ENCODE measurements around the gene TBC1D22B. TPM values are rescaled to one million over a fixed set of nuclear protein-coding genes. Genes with fewer than 3 reads are reported as not detected.
A peak's percentile ranks its signal among the peaks of the same experiment; 100 is the strongest.

Gene TBC1D22B
- total and polyA plus RNA-seq, 7 donors = 4.3 to 25.6 (median 9.0) TPM

DNA sequence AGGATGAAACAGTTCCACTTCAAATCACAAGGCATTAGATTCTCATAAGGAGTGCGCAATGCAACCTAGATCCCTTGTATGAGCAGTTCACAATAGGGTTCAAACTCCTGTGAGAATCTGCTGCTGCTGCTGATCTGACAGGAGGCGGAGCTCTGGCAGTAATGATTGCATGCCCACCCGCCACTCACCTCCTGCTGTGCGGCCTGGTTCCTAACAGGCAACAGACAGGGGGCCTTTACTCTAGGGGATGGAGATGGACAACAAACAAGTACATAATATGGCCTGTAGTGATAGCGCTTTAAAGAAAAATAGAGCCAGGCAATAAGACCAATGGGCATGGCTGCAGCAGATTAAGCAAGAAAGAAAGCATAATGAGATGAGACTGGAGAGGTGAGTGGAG lies 2.7 kb upstream of the TBC1D22B start:
- no peak overlapping the region for H3K27ac ChIP-seq
- no peaks in the 10 kb centered on the region for H3K36me3 ChIP-seq (ENCODE audit: insufficient read depth in 1 of 2, low read depth in 1 of 2)
- no peak overlapping the region for H3K4me3 ChIP-seq
- intact Hi-C loops (cut with DNase I) = no loop called here
- peaks cover 8% of the 10 kb centered on the region for H3K4me1 ChIP-seq
- WGBS, 3 donors = 91 to 96% (median 92%) methylated on average over 5 of the region's 5 CpGs
- H3K27me3 ChIP-seq (ENCODE audit: insufficient read depth in 3 of 3, low read length in 2 of 3) = no peaks in the 10 kb centered on the region
- no peaks in the 10 kb centered on the region for H3K9me3 ChIP-seq
- DNase-seq (no peak), ATAC-seq (no peak)
- TF ChIP-seq, protein P1, sequence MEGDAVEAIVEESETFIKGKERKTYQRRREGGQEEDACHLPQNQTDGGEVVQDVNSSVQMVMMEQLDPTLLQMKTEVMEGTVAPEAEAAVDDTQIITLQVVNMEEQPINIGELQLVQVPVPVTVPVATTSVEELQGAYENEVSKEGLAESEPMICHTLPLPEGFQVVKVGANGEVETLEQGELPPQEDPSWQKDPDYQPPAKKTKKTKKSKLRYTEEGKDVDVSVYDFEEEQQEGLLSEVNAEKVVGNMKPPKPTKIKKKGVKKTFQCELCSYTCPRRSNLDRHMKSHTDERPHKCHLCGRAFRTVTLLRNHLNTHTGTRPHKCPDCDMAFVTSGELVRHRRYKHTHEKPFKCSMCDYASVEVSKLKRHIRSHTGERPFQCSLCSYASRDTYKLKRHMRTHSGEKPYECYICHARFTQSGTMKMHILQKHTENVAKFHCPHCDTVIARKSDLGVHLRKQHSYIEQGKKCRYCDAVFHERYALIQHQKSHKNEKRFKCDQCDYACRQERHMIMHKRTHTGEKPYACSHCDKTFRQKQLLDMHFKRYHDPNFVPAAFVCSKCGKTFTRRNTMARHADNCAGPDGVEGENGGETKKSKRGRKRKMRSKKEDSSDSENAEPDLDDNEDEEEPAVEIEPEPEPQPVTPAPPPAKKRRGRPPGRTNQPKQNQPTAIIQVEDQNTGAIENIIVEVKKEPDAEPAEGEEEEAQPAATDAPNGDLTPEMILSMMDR (IDR thresholded peaks at IDR 0.05) = no peak

DNA sequence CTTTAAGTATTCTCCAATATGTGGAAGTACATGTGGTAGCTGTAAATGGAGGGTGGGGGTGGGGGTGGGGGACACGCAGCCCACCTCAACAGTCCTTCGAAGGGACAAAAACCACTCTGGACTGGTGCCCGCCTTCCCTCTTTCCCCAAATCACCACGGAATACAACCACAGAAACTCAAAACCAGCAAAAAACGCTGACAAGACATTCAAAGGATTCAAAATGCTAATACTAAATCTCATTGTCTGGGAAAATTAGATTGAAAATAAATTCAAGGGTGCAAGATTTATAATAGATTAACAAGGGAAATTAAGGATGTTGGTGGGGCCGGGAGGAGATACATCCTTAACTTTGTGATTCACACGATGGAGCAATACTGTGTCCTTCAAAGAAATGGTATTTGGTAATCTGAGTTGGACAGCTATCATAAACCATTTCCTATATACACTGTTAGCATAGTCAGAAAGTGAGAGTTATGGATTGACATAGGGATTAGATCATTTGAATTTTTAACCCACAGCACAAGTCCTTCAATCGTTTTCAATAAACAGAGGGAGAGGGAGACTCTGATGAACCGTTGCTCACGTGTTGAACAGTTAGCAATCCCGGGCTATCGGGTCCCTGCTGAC lies 766 bp upstream of the TBC1D22B start:
- ATAC-seq (peak in 3 of 4 donors; percentile 44 to 52 (median 50)), DNase-seq (no peak)
- H3K9me3 ChIP-seq = no peaks in the 10 kb centered on the region
- H3K27me3 ChIP-seq (ENCODE audit: insufficient read depth in 3 of 3, low read length in 2 of 3) = no peaks in the 10 kb centered on the region
- peak overlapping the region; percentile 90 for H3K4me3 ChIP-seq
- H3K36me3 ChIP-seq (ENCODE audit: insufficient read depth in 1 of 2, low read depth in 1 of 2) = no peaks in the 10 kb centered on the region
- H3K27ac ChIP-seq = peak overlapping the region; percentile 96
- WGBS, 3 donors = 43 to 48% (median 48%) methylated on average over 12 of the region's 12 CpGs
- intact Hi-C loops (cut with DNase I) = no loop called here
- H3K4me1 ChIP-seq = peaks cover 9% of the 10 kb centered on the region
- TF ChIP-seq, protein P1 (IDR thresholded peaks at IDR 0.05) = no peak

DNA sequence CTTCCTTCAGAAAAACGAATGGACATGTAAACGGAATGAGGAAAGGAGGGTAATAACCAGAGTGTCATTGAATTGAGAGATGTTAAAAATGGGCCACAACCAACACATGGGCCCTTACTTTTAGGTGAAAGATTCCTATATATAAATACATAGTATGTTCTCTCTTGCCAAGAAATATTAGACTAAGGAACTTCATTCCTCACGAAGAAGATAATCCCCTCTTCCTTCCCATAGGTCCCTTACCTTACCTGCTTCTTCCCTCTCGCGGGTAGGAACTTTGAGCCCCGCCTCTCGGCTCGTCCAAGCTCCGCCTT lies 295 bp upstream of the TBC1D22B start:
- Histone ChIP-seq H3K36me3 (ENCODE audit: insufficient read depth in 1 of 2, low read depth in 1 of 2) (no peaks in the 10 kb centered on the region), H3K27me3 (ENCODE audit: insufficient read depth in 3 of 3, low read length in 2 of 3) (no peaks in the 10 kb centered on the region), H3K9me3 (no peaks in the 10 kb centered on the region), H3K27ac (peak overlapping the region; percentile 96), H3K4me1 (peaks cover 9% of the 10 kb centered on the region), H3K4me3 (peak overlapping the region; percentile 90)
- WGBS, 3 donors = 0 to 1% (median 1%) methylated on average over 9 of the region's 9 CpGs
- DNase-seq (no peak), ATAC-seq (no peak)
- intact Hi-C loops (cut with DNase I) = no loop called here
- TF ChIP-seq, protein P1 (IDR thresholded peaks at IDR 0.05) = no peak

DNA sequence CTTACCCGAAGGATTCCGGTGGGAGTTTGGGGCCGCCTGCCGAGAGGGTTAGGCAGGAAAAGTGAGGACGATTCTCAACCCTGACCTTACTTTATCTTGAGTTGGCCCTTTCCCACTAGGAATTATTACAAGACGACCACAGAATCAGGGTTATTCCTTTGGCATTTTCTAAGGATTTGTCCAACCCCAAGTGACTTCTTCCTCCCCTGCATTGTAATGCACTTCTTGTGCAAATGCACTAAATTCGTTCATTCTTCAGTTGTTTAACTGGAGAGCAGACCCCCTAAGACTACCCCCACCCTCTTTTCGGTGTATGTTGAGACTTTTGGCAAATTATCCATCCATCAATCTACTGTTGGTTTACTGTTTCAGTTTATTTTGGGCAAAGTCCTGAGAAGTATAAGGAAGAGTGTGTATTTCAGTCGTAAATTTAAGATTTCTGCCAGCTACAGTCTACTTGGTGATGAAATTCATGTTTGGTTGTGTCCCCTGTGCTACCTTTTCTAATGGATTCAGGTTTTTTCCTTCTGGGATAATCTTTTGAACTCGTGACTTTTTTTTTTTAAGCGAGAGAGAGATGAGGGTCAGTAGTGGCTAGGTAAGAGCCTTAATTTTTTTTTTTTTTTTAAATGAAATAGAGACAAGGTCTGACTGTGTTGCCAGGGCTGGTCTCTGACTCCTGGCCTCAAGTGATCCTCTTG lies 983 bp downstream of the TBC1D22B start:
- 14 to 20% (median 20%) methylated on average over 11 of the region's 11 CpGs for WGBS, 3 donors
- intact Hi-C loops (cut with DNase I) = no loop called here
- Histone ChIP-seq H3K36me3 (ENCODE audit: insufficient read depth in 1 of 2, low read depth in 1 of 2) (no peaks in the 10 kb centered on the region), H3K27me3 (ENCODE audit: insufficient read depth in 3 of 3, low read length in 2 of 3) (no peaks in the 10 kb centered on the region), H3K4me1 (peaks cover 20% of the 10 kb centered on the region), H3K9me3 (no peaks in the 10 kb centered on the region), H3K27ac (peak overlapping the region; percentile 96), H3K4me3 (peak overlapping the region; percentile 90)
- ATAC-seq = no peak
- TF ChIP-seq, protein P1 (IDR thresholded peaks at IDR 0.05) = no peak
- DNase-seq = no peak

All from psoas muscle (tissue), 8 donors.